Measurements from ENCODE around the gene AIPL1. TPM values are rescaled to one million over a fixed set of nuclear protein-coding genes. Genes with fewer than 3 reads are reported as not detected.

The AIPL1 gene
- polyA plus RNA-seq, 1 donor (not counting 4 experiments of a cell fraction or from before 2014, with no cell fraction given): not detected

DNA sequence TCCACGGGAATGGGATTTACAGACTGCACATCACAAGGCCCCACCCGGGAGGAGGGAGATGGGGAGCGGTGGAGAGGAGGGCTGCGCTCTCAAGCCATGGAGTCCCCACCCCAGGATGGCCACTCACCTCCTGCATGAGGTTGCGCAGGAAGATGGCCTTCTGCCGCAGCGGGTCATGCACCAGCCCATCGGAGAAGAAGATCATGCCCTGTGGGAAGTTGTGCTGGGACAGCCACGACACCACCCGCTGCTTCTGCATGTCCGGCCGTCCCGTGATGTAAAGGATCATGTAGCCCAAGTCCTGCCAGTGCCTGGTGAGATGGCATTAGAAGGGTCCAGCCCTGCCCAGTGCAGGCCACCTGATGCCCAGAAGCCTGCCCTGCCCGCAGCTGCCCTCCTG, 26.3 kb upstream of the AIPL1 start:
- Histone ChIP-seq H3K9ac (ENCODE audit: control insufficient read depth, extremely low read depth, insufficient read depth, low read length) (no peak overlapping the region), H3K27ac (ENCODE audit: control insufficient read depth, insufficient read depth, low read length) (no peak overlapping the region), H3K4me1 (ENCODE audit: control insufficient read depth, extremely low read depth, insufficient read depth, low read length) (peaks cover 3% of the 10 kb centered on the region), H3K4me2 (ENCODE audit: control insufficient read depth, extremely low read depth, insufficient read depth, low read depth, low read length) (no peak overlapping the region), H3K27me3 (ENCODE audit: control insufficient read depth, extremely low read depth, insufficient read depth, low read length) (no peaks in the 10 kb centered on the region), H3K9me3 (ENCODE audit: control insufficient read depth, low read depth, low read length) (no peaks in the 10 kb centered on the region), H2AFZ (ENCODE audit: control insufficient read depth, low read length) (no peak overlapping the region), H3K4me3 (ENCODE audit: control insufficient read depth in 2 of 3, extremely low read depth in 1 of 3, insufficient read depth in 2 of 3, low read depth in 1 of 3, low read length in 3 of 3) (no peak overlapping the region), H3K9me1 (ENCODE audit: control insufficient read depth, extremely low read depth, insufficient read depth, low read length) (no peaks in the 10 kb centered on the region), H3K36me3 (ENCODE audit: control insufficient read depth in 2 of 2, extremely low read depth in 1 of 2, insufficient read depth in 2 of 2, low read length in 2 of 2) (peaks cover 0 to 6% of the 10 kb centered on the region in 2 experiments), H4K20me1 (ENCODE audit: control insufficient read depth, extremely low read depth, insufficient read depth, low read length) (no peaks in the 10 kb centered on the region), H3K79me2 (ENCODE audit: control insufficient read depth, insufficient read depth, low read length) (no peaks in the 10 kb centered on the region)
- DNase-seq (ENCODE audit: low read depth, low spot score) (no peak), FAIRE-seq (no peak)
- dilution Hi-C loops (cut with MboI; ENCODE audit: extremely low pct_ligation_motif_present, low sequenced_read_pairs): no loop called here
- TF ChIP-seq EZH2 (IDR thresholded peaks at IDR 0.05; ENCODE audit: low read length): no peak

DNA sequence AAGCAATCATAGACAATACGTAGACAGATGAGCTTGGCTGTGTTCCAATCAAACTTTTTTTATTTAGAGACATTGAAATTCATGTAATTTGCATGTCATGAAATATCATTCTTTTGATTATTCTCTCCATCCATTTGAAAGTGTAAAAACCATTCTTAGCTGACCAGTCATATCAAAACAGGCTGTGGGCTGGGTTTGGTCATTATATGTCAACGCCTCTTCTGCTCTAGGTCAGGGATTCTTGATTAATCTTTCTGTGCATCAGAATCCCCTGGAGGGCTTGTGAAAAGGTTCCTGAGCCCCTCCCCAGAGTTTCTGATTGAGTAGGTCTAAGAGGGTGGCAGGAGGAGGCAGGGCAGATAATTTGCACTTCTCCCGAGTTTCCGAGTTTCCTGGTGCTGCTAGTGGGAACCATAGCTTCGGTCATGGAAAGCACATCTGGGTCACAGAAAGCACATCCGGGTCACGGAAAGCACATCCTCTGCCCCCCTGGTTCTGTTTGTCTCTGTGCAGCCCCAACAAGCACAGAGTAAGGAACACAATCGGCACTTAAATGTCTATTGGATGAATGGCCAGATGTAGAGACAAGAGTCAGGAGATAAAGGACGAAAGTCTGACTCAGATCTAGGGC, 25.7 kb upstream of the AIPL1 start:
- Histone ChIP-seq H3K4me2 (ENCODE audit: control insufficient read depth, extremely low read depth, insufficient read depth, low read depth, low read length) (no peak overlapping the region), H3K4me3 (ENCODE audit: control insufficient read depth in 2 of 3, extremely low read depth in 1 of 3, insufficient read depth in 2 of 3, low read depth in 1 of 3, low read length in 3 of 3) (no peak overlapping the region), H4K20me1 (ENCODE audit: control insufficient read depth, extremely low read depth, insufficient read depth, low read length) (no peaks in the 10 kb centered on the region), H3K9me1 (ENCODE audit: control insufficient read depth, extremely low read depth, insufficient read depth, low read length) (no peaks in the 10 kb centered on the region), H3K27ac (ENCODE audit: control insufficient read depth, insufficient read depth, low read length) (no peak overlapping the region), H2AFZ (ENCODE audit: control insufficient read depth, low read length) (no peak overlapping the region), H3K9ac (ENCODE audit: control insufficient read depth, extremely low read depth, insufficient read depth, low read length) (no peak overlapping the region), H3K36me3 (ENCODE audit: control insufficient read depth in 2 of 2, extremely low read depth in 1 of 2, insufficient read depth in 2 of 2, low read length in 2 of 2) (peaks cover 0 to 6% of the 10 kb centered on the region in 2 experiments), H3K4me1 (ENCODE audit: control insufficient read depth, extremely low read depth, insufficient read depth, low read length) (peaks cover 3% of the 10 kb centered on the region), H3K27me3 (ENCODE audit: control insufficient read depth, extremely low read depth, insufficient read depth, low read length) (no peaks in the 10 kb centered on the region), H3K79me2 (ENCODE audit: control insufficient read depth, insufficient read depth, low read length) (no peaks in the 10 kb centered on the region), H3K9me3 (ENCODE audit: control insufficient read depth, low read depth, low read length) (no peaks in the 10 kb centered on the region)
- TF ChIP-seq EZH2 (IDR thresholded peaks at IDR 0.05; ENCODE audit: low read length): no peak
- TF ChIP-seq, protein P1, sequence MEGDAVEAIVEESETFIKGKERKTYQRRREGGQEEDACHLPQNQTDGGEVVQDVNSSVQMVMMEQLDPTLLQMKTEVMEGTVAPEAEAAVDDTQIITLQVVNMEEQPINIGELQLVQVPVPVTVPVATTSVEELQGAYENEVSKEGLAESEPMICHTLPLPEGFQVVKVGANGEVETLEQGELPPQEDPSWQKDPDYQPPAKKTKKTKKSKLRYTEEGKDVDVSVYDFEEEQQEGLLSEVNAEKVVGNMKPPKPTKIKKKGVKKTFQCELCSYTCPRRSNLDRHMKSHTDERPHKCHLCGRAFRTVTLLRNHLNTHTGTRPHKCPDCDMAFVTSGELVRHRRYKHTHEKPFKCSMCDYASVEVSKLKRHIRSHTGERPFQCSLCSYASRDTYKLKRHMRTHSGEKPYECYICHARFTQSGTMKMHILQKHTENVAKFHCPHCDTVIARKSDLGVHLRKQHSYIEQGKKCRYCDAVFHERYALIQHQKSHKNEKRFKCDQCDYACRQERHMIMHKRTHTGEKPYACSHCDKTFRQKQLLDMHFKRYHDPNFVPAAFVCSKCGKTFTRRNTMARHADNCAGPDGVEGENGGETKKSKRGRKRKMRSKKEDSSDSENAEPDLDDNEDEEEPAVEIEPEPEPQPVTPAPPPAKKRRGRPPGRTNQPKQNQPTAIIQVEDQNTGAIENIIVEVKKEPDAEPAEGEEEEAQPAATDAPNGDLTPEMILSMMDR (optimal IDR thresholded peaks at IDR 0.05 in 1 of 3, IDR thresholded peaks at IDR 0.05 in 1 of 3, conservative IDR thresholded peaks at IDR 0.05 in 1 of 3; ENCODE audit: extremely low read depth in 1 of 3, insufficient read depth in 2 of 3, low read length in 3 of 3): no peak
- dilution Hi-C loops (cut with MboI; ENCODE audit: extremely low pct_ligation_motif_present, low sequenced_read_pairs): no loop called here
- FAIRE-seq (no peak), DNase-seq (ENCODE audit: low read depth, low spot score) (no peak)
